ENCODE results near the gene GIN1. TPM values are rescaled to one million over a fixed set of nuclear protein-coding genes. Genes with fewer than 3 reads are reported as not detected.

The GIN1 gene
- total and polyA plus RNA-seq, 9 of the 15 experiments (the other 6 are each of a cell fraction or from before 2014, with no cell fraction given), result 2.4 to 9.8 (median 7.8) TPM

- no peak for TF ChIP-seq MAFK (IDR thresholded peaks at IDR 0.05; ENCODE audit: low read length)
- TF ChIP-seq MED1 (CRISPR knock-in tag; IDR thresholded peaks at IDR 0.05; ENCODE audit: borderline replicate concordance), result no peak
- peak; percentile 83 for TF ChIP-seq POLR2H (tag; IDR thresholded peaks at IDR 0.05; ENCODE audit: low read depth)
- no peak for TF ChIP-seq USF1 (CRISPR knock-in tag; IDR thresholded peaks at IDR 0.05)
- TF ChIP-seq MEF2A (IDR thresholded peaks at IDR 0.05; ENCODE audit: control insufficient read depth, low read depth, low read length), result no peak
- TF ChIP-seq PKNOX1 (IDR thresholded peaks at IDR 0.05), result 0 out of 2 replicates have a peak, but pooled peaks have one; percentile 11
- TF ChIP-seq SMAD3 (CRISPR knock-in tag; conservative IDR thresholded peaks at IDR 0.05), result peak; percentile 98
- TF ChIP-seq CSDE1 (IDR thresholded peaks at IDR 0.05), result no peak
- TF ChIP-seq ESRRB (CRISPR knock-in tag; IDR thresholded peaks at IDR 0.05; ENCODE audit: borderline replicate concordance), result no peak
- no peak for TF ChIP-seq ZBTB40 (IDR thresholded peaks at IDR 0.05)
- TF ChIP-seq ZBTB40 (CRISPR knock-in tag; IDR thresholded peaks at IDR 0.05), result no peak
- no peak for TF ChIP-seq THAP12 (CRISPR knock-in tag; IDR thresholded peaks at IDR 0.05)
- TF ChIP-seq ZNF174 (CRISPR knock-in tag; IDR thresholded peaks at IDR 0.05), result 0 out of 2 replicates have a peak, but pooled peaks have one; percentile 62
Measured at GRCh38 chr5:103057208-103058130, 62.5 kb downstream of the GIN1 start (continued).
